ENCODE results near the gene NFKBIB. TPM values are rescaled to one million over a fixed set of nuclear protein-coding genes. Genes with fewer than 3 reads are reported as not detected.
A peak's percentile ranks its signal among the peaks of the same experiment; 100 is the strongest.

NFKBIB gene
- total RNA-seq (2016; rRNA removed; fragmentation: Illumina TruSeq; extraction: Trizol) (13.8 and 14.9 TPM in 2 replicates), polyA plus RNA-seq (2011; rRNA removed) (8.6 and 11.5 TPM in 2 replicates), polyA minus RNA-seq (2011; rRNA and poly(A)+ RNA removed; ENCODE audit: low replicate concordance) (5.6 and 6.0 TPM in 2 replicates), Bru-seq, nascent RNA (percentile 60 among the genes with signal in this experiment), BruChase-seq, experiment 1, labeled RNA remaining after a 6-hour chase (percentile 84 among the genes with signal in this experiment), BruChase-seq, experiment 2, labeled RNA remaining after a 2-hour chase (percentile 69 among the genes with signal in this experiment)
- 3.8 and 4.6 TPM in 2 replicates for total RNA-seq (2016; cell fraction: cytosol; rRNA removed; fragmentation: Illumina TruSeq; extraction: Trizol; ENCODE audit: low read depth)
- 14.4 and 14.7 TPM in 2 replicates for total RNA-seq (2016; cell fraction: insoluble cytoplasmic fraction; rRNA removed; fragmentation: Illumina TruSeq; extraction: Trizol)
- 8.1 and 8.2 TPM in 2 replicates for total RNA-seq (2016; cell fraction: membrane; rRNA removed; fragmentation: Illumina TruSeq; extraction: Trizol)
- total RNA-seq (2016; cell fraction: nucleus; rRNA removed; fragmentation: Illumina TruSeq; extraction: Trizol) = 6.0 and 6.9 TPM in 2 replicates
- 9.7 and 14.5 TPM in 2 replicates for polyA plus RNA-seq (2011; cell fraction: cytosol; rRNA removed)
- 8.5 and 9.1 TPM in 2 replicates for polyA plus RNA-seq (2011; cell fraction: nucleus; rRNA removed)
- 7.8 and 10.7 TPM in 2 replicates for polyA plus RNA-seq (2012)
- 6.7 and 8.7 TPM in 2 replicates for polyA plus RNA-seq (2016; cell fraction: cytosol; fragmentation: Illumina TruSeq; extraction: Trizol; ENCODE audit: low read depth)
- polyA plus RNA-seq (2016; cell fraction: insoluble cytoplasmic fraction; fragmentation: Illumina TruSeq; extraction: Trizol; ENCODE audit: low read depth) = 19.6 and 21.5 TPM in 2 replicates
- polyA plus RNA-seq (2016; cell fraction: membrane; fragmentation: Illumina TruSeq; extraction: Trizol; ENCODE audit: low read depth) = 9.9 and 11.1 TPM in 2 replicates
- 13.5 and 16.3 TPM in 2 replicates for polyA plus RNA-seq (2016; cell fraction: nucleus; fragmentation: Illumina TruSeq; extraction: Trizol; ENCODE audit: insufficient read depth, low read depth)
- polyA minus RNA-seq (2011; cell fraction: cytosol; rRNA and poly(A)+ RNA removed) = 2.2 and 6.5 TPM in 2 replicates
- 1.2 and 1.9 TPM in 2 replicates for polyA minus RNA-seq (2011; cell fraction: nucleus; rRNA and poly(A)+ RNA removed)
- long read RNA-seq, experiment 1, transcript NFKBIB-201 (6 exons, 1,159 nt) = major isoform, 8 of 13 reads
- long read RNA-seq, experiment 1, partial matches to known transcripts = 2 of 13 reads
- long read RNA-seq, experiment 1, other reads (novel, unspliced or antisense) = 1 of 13 reads
- long read RNA-seq, experiment 2, transcript NFKBIB-204 (5 exons, 1,929 nt) = minor isoform, 12 of 60 reads
- long read RNA-seq, experiment 2, transcript NFKBIB-201 (6 exons, 1,159 nt) = major isoform, 22 of 60 reads
- long read RNA-seq, experiment 2, partial matches to known transcripts = 21 of 60 reads
- long read RNA-seq, experiment 2, other reads (novel, unspliced or antisense) = 3 of 60 reads

- POLR2A ChIA-PET = interaction anchor here (0.7 to 2.5 kb wide), 16 partner anchors 18 to 281 kb away, joined by 3 to 24 read pairs (median 4); partner anchors contain the start of genes ACTN4, ECH1, EIF3K and FBXO17
- Histone ChIP-seq H3K9me3 (ENCODE audit: low read length) (no peaks in the 10 kb centered on the region), H3K27ac (ENCODE audit: extremely low read length, insufficient read depth, low read length) (peak within 1 kb of the TSS; percentile 73), H2AFZ (ENCODE audit: low read length) (no peak within 1 kb of the TSS), H3K4me3 (replicated peaks in 1 of 3; ENCODE audit: insufficient read depth in 1 of 3, low read depth in 2 of 3, low read length in 3 of 3) (peak within 1 kb of the TSS; percentile 73 to 87 (median 83)), H3K4me2 (ENCODE audit: low read depth, low read length) (peak within 1 kb of the TSS; percentile 94), H3K79me2 (ENCODE audit: insufficient read depth, low read length) (peaks cover 1% of the 10 kb centered on the region), H3K9ac (ENCODE audit: insufficient read depth, low read depth, low read length) (peak within 1 kb of the TSS; percentile 74), H3K4me1 (ENCODE audit: insufficient read depth, low read length) (peaks cover 34% of the 10 kb centered on the region), H3K27me3 (ENCODE audit: control insufficient read depth in 1 of 2, insufficient read depth in 2 of 2, low read length in 2 of 2) (no peaks in the 10 kb centered on the region; a peak in 1 of 5 replicates), H3K36me3 (replicated peaks in 1 of 2; ENCODE audit: control insufficient read depth in 1 of 2, insufficient read depth in 2 of 2, low read length in 2 of 2) (peaks cover 0 to under 1% of the 10 kb centered on the region in 2 experiments; a peak in 1 of 5 replicates), H4K20me1 (ENCODE audit: insufficient read depth, low read length) (no peaks in the 10 kb centered on the region)
- peak; percentile 95 for ATAC-seq
- 0% methylated on average over 3 of the region's 64 CpGs for WGBS (ENCODE audit: low lambda C conversion rate)
- peak; percentile 96 for FAIRE-seq
- peak; percentile 99 for DNase-seq (ENCODE audit: low spot score)
- CTCF ChIA-PET (ENCODE audit: low intra/inter-chr PET ratio, low total read pairs) = no interaction called here
- intact Hi-C loops (cut with micrococcal nuclease; ENCODE audit: unreplicated experiment) = loop anchor here (2.0 kb wide), 1 partner anchor 49 kb away; no protein-coding TSS in a partner anchor
- BruUV-seq (replicated peaks) = no TSS peak
- in situ Hi-C loops (cut with HindIII; ENCODE audit: extremely low pct_ligation_motif_present, low pct_unique_long_range_greater_than_20kb) = loop anchor here (25.0 kb wide), 1 partner anchor 162 kb away; the partner anchor contains the start of gene CAPN12
- peak; percentile 86 for TF ChIP-seq ZFY (CRISPR knock-in tag; IDR thresholded peaks at IDR 0.05)
- TF ChIP-seq KLF11 (CRISPR knock-in tag; IDR thresholded peaks at IDR 0.05) = peak; percentile 87; the same call in 1 of the 2 replicates
- TF ChIP-seq TBX3 (IDR thresholded peaks at IDR 0.05; ENCODE audit: borderline replicate concordance) = peak; percentile 22; the same call in 1 of the 2 replicates
- TF ChIP-seq THAP11 (CRISPR knock-in tag; IDR thresholded peaks at IDR 0.05) = peak; percentile 99
- peak; percentile 92 for TF ChIP-seq TFDP2 (CRISPR knock-in tag; IDR thresholded peaks at IDR 0.05)
- TF ChIP-seq WIZ (CRISPR knock-in tag; IDR thresholded peaks at IDR 0.05) = no peak
- TF ChIP-seq HOXA3 (CRISPR knock-in tag; IDR thresholded peaks at IDR 0.05) = peak; percentile 99
- TF ChIP-seq RFX3 (CRISPR knock-in tag; IDR thresholded peaks at IDR 0.05) = no peak
- TF ChIP-seq HDAC1 (CRISPR knock-in tag; IDR thresholded peaks at IDR 0.05) = peak; percentile 82
- peak; percentile 42 for TF ChIP-seq CTCF (CRISPR knock-in tag; IDR thresholded peaks at IDR 0.05)
- TF ChIP-seq ZNF317 (CRISPR knock-in tag; IDR thresholded peaks at IDR 0.05) = 0 out of 2 replicates have a peak, but pooled peaks have one; percentile 57
- TF ChIP-seq ZNF839 (CRISPR knock-in tag; IDR thresholded peaks at IDR 0.05; ENCODE audit: borderline replicate concordance) = 0 out of 2 replicates have a peak, but pooled peaks have one; percentile 29
- no peak for TF ChIP-seq PHB2 (IDR thresholded peaks at IDR 0.05; ENCODE audit: partially characterized antibody)
- peak; percentile 65 for TF ChIP-seq GABPA (IDR thresholded peaks at IDR 0.05; ENCODE audit: low read depth, low read length)
- peak; percentile 92 for TF ChIP-seq GABPA (CRISPR knock-in tag; IDR thresholded peaks at IDR 0.05; ENCODE audit: low read depth)
- TF ChIP-seq ZNF605 (CRISPR knock-in tag; IDR thresholded peaks at IDR 0.05) = peak; percentile 92
Observed at GRCh38 chr19:38899447-38900201, at the start of gene NFKBIB, which contains the start of gene SIRT2. TSS of gene NFKBIB (plus strand) at chr19:38899969. CDS start at chr19:38900033, 64 bp downstream. TSS of gene SIRT2 (minus strand) at chr19:38899618. CDS start at chr19:38899521, 97 bp downstream.
